AG04449 (cell line): ENCODE results near the gene SLC12A5.

Source experiments
- CTCF ChIA-PET: fragments of 350-600 bp; formaldehyde crosslinking; extraction: SDS; loops from one replicate; lab custom pipeline; 2021; ENCODE audit warnings: antibody characterized with exemption; lab: Yijun Ruan, JAX
- POLR2A ChIA-PET: fragments of 400-600, 350-600 bp; formaldehyde crosslinking; extraction: SDS; loops from one replicate; lab custom pipeline; 2020; ENCODE audit warnings: antibody characterized with exemption, inconsistent platforms; lab: Yijun Ruan, JAX
- DNase-seq: peaks from one replicate; pipeline ENCODE4 v3.0.0-alpha.2; 2010; ENCODE audit warnings: low read depth, low spot score
- H3K4me3 ChIP-seq: 2 replicates; pipeline ENCODE4 v1.5.1; 2011; ENCODE audit warnings: low read depth, mild to moderate bottlenecking, control low read depth, low read length
- TF ChIP-seq, protein P1 (sequence below): IDR thresholded peaks from one replicate; pipeline ENCODE4 v1.5.1; 2011; ENCODE audit warnings: mild to moderate bottlenecking, moderate library complexity, low read length, control low read depth, inconsistent platforms; ENCODE audit not compliant: insufficient read depth; ENCODE audit errors: missing control alignments

SLC12A5 gene

DNA sequence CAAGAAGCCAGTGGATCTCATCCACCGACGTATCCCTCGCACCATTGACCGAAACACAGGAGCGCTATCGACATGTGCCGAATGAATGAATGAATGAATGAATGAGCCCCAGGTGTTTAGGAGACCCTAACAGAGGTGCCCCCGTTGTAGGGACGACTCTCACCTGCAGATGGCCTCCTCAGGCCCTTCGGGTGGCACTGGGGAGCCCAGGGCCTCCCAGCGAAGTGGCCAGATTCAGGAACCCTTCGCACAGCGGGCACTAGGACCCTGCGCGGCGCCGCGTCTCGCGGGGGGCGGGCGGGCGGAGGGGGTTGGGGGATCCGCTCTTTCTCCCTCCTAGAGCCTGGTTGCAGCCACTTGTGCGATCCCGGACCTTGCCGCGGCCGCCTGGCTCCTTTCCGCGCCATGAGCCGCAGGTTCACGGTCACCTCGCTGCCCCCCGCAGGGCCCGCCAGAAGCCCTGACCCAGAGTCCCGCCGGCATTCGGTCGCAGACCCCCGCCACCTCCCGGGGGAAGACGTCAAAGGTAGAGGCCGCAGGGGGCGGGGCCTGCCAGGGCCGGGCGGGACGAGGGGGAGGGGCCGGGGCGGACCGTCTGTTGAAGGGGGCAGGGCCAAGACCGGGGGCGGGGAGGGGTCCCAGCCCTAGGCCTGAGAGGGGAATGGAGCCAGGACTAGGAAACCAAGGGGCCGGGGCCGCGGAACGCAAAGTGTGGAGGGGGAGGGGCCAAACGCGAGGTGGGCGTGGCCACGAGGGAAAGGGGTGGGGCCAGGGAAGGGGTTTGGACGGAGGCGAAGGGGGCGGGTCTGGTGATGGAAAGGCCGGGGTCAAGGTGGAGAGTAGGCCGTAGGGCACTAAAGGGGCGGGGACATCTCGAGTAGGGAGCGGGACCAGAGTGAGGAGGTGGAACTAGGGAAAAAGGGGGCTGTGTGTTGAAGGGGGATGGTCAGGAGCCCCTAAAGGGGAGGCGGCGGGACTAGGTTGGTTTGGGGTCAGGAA is 7.4 kb upstream of the SLC12A5 start:
- TF ChIP-seq, protein P1, sequence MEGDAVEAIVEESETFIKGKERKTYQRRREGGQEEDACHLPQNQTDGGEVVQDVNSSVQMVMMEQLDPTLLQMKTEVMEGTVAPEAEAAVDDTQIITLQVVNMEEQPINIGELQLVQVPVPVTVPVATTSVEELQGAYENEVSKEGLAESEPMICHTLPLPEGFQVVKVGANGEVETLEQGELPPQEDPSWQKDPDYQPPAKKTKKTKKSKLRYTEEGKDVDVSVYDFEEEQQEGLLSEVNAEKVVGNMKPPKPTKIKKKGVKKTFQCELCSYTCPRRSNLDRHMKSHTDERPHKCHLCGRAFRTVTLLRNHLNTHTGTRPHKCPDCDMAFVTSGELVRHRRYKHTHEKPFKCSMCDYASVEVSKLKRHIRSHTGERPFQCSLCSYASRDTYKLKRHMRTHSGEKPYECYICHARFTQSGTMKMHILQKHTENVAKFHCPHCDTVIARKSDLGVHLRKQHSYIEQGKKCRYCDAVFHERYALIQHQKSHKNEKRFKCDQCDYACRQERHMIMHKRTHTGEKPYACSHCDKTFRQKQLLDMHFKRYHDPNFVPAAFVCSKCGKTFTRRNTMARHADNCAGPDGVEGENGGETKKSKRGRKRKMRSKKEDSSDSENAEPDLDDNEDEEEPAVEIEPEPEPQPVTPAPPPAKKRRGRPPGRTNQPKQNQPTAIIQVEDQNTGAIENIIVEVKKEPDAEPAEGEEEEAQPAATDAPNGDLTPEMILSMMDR, result no peak
- CTCF ChIA-PET, result interaction anchor here (0.7 to 3.7 kb wide), 11 partner anchors 8 to 417 kb away, joined by 3 to 40 read pairs (median 4); partner anchors contain the start of gene CD40
- POLR2A ChIA-PET, result no interaction called here
- peak overlapping the region; percentile 51 for H3K4me3 ChIP-seq
- no peak for DNase-seq

DNA sequence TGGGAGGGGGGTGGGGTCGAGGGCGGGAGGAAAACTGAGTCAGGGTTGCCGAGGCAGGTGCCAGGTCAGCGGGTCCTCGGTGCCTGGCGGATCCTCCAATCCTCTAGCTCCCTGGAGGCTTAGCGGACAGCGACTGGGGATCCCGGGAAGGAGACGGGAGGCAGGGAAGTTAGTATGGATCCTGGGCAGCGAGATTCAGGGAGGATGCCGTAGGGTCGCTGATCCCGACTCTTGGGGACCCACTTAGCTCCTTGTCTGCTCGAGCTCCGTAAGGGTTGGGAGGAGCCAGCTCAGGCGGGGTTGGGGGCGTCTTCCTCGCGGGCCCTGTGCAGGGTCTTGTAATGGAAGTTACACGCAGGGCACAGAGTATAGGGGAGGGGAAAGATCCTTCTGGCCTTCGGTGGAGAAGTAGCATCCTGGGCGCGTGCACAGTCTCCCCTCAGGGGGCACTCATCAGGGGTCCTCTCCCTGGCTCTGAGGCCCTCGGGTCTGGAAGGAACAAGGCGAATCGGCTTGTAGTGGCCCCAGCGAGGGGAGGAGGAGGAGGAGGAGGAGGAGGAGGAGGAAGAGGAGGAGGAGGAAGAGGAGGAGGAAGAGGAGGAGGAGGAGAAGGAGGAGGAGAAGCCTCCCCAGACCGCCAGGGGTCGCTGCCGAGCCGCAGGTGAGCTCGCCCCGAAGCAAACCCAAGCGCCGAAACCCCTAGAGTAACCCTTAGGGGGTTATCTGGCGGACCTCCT is 6.4 kb upstream of the SLC12A5 start:
- no peak for DNase-seq
- ChIA-PET CTCF (interaction anchor here (0.7 to 3.7 kb wide), 15 partner anchors 8 to 416 kb away, joined by 3 to 40 read pairs (median 4); partner anchors contain the start of gene CD40), POLR2A (no interaction called here)
- TF ChIP-seq, protein P1, result peak; percentile 71
- H3K4me3 ChIP-seq, result peak overlapping the region; percentile 18; the same call in 1 of the 2 replicates

GRCh38 chr20:46023148-46023484 is 5.9 kb upstream of the SLC12A5 start:
- H3K4me3 ChIP-seq, result no peak overlapping the region
- DNase-seq, result no peak
- ChIA-PET CTCF (interaction anchor here (0.8 to 3.7 kb wide), 14 partner anchors 9 to 415 kb away, joined by 3 to 40 read pairs (median 5); partner anchors contain the start of gene CD40), POLR2A (no interaction called here)
- TF ChIP-seq, protein P1, result no peak

- ChIA-PET POLR2A (no interaction called here), CTCF (interaction anchor here (1.5 to 3.7 kb wide), 6 partner anchors 10 to 325 kb away, joined by 3 to 40 read pairs (median 8); no protein-coding TSS in a partner anchor)
- no peak overlapping the region for H3K4me3 ChIP-seq
- TF ChIP-seq, protein P1, result no peak
- no peak for DNase-seq
Measured at GRCh38 chr20:46023999-46024398, 5.0 kb upstream of the SLC12A5 start.

DNA sequence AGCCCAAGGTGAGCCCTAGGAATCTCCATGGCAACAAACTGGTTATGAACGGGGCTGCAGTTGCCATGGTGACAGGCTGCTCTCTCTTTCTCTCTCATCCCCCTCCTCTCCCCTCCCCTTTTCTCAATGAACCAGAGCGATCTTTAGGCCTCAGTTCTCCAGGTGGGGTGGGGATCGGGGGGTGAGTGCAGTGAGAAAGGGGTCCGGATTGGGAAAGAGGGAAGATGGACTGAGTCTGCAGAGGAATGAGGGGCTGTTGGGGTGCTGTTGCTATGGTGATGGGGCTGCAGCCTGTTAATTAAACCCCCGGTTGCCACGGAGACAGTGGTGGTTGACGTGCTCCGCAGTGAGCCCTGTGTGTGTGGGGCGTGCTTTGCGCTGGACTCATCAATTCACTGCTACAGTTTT is 3.6 kb upstream of the SLC12A5 start:
- ChIA-PET POLR2A (no interaction called here), CTCF (interaction anchor here (0.8 to 3.7 kb wide), 6 partner anchors 11 to 324 kb away, joined by 3 to 40 read pairs (median 10); no protein-coding TSS in a partner anchor)
- TF ChIP-seq, protein P1, result no peak
- no peak overlapping the region for H3K4me3 ChIP-seq
- DNase-seq, result no peak
